HCT116 (cell line): ENCODE data around the gene AMZ2.

ENCODE experiments used
- EZH2phosphoT487 ChIP-seq: fragments of 200-600 bp; IDR thresholded peaks from 2 replicates; pipeline ENCODE4 v1.6.1; 2018; ENCODE audit warnings: antibody characterized with exemption, borderline replicate concordance
- POLR2A ChIP-seq: IDR thresholded peaks from 2 replicates; pipeline ENCODE4 v1.7.0; 2011; ENCODE audit warnings: borderline replicate concordance; ENCODE audit not compliant: insufficient read depth, insufficient read length; ENCODE audit errors: extremely low read depth
- POLR2AphosphoS5 ChIP-seq: IDR thresholded peaks from 2 replicates; pipeline ENCODE4 v1.6.1; 2011; ENCODE audit warnings: mild to moderate bottlenecking, low read depth, low read length, moderate library complexity
- TF ChIP-seq, protein P1 (sequence below): IDR thresholded peaks from 2 replicates; pipeline ENCODE4 v1.6.1; 2012; ENCODE audit warnings: low read depth

DNA sequence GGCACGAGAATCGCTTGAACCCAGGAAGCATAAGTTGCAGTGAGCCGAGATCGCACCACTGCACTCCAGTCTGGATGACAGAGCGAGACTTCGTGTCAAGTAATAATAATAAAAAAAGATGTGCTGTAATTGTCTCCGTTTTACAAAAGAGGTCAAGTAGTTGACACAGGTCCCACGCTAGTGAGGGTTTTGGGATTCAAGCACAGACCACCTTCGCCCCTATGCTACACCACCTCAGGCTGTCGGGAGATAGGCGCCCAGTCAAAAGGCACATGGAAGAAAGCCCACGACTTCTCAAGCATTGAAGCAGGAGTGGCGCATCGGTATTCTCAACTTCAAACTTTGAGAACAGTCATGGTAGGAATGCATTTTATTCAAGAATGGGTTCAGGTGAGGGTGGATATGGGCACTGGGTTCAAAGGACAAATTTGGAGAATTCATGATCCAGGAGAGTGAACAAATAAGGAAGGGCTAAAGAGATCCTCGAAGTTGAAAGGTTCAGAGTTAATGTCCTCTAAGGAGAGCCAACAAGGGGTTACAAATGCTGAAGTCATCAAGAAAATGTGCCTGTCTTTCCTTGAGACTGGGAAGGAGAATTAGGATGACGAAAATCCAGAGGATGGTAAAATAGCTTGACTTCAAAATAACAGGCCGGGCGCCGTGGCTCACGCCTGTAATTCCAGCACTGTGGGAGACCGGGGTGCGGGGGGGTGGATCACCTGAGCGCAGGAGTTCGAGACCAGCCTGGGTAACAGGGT, 1.4 kb upstream of the AMZ2 start:
- TF ChIP-seq POLR2A (no peak), POLR2AphosphoS5 (no peak), EZH2phosphoT487 (no peak)
- TF ChIP-seq, protein P1, sequence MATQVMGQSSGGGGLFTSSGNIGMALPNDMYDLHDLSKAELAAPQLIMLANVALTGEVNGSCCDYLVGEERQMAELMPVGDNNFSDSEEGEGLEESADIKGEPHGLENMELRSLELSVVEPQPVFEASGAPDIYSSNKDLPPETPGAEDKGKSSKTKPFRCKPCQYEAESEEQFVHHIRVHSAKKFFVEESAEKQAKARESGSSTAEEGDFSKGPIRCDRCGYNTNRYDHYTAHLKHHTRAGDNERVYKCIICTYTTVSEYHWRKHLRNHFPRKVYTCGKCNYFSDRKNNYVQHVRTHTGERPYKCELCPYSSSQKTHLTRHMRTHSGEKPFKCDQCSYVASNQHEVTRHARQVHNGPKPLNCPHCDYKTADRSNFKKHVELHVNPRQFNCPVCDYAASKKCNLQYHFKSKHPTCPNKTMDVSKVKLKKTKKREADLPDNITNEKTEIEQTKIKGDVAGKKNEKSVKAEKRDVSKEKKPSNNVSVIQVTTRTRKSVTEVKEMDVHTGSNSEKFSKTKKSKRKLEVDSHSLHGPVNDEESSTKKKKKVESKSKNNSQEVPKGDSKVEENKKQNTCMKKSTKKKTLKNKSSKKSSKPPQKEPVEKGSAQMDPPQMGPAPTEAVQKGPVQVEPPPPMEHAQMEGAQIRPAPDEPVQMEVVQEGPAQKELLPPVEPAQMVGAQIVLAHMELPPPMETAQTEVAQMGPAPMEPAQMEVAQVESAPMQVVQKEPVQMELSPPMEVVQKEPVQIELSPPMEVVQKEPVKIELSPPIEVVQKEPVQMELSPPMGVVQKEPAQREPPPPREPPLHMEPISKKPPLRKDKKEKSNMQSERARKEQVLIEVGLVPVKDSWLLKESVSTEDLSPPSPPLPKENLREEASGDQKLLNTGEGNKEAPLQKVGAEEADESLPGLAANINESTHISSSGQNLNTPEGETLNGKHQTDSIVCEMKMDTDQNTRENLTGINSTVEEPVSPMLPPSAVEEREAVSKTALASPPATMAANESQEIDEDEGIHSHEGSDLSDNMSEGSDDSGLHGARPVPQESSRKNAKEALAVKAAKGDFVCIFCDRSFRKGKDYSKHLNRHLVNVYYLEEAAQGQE, result no peak
